H9 (cell line): ENCODE data around the gene SLC30A9. TPM values are rescaled to one million over a fixed set of nuclear protein-coding genes. Genes with fewer than 3 reads are reported as not detected.
A peak's percentile ranks its signal among the peaks of the same experiment; 100 is the strongest.

Source experiments
- DNase-seq: peaks from one replicate; pipeline ENCODE4 v3.0.0-alpha.2; 2017
- H2AFZ ChIP-seq: one replicate; pipeline ENCODE4 v1.6.1; 2013; ENCODE audit warnings: mild to moderate bottlenecking, low read length, control low read depth, moderate library complexity
- H2AK5ac ChIP-seq: 2 replicates; pipeline ENCODE4 v1.6.1; 2013; ENCODE audit warnings: low read length, control low read depth, mixed read lengths; ENCODE audit not compliant: insufficient read length
- H2BK120ac ChIP-seq: one replicate; pipeline ENCODE4 v1.6.1; 2013; ENCODE audit warnings: low read depth, mild to moderate bottlenecking, low read length, control low read depth, inconsistent platforms; ENCODE audit not compliant: poor library complexity, severe bottlenecking
- H2BK12ac ChIP-seq: 2 replicates; pipeline ENCODE4 v1.6.1; 2013; ENCODE audit warnings: low read length, control low read depth, mixed read lengths, low read depth; ENCODE audit not compliant: insufficient read length
- H2BK15ac ChIP-seq: 2 replicates; pipeline ENCODE4 v1.6.1; 2013; ENCODE audit warnings: low read depth, low read length, control low read depth
- H2BK20ac ChIP-seq: one replicate; pipeline ENCODE4 v1.6.1; 2013; ENCODE audit warnings: low read depth, mild to moderate bottlenecking, low read length, control low read depth, inconsistent platforms; ENCODE audit not compliant: poor library complexity, severe bottlenecking
- H2BK5ac ChIP-seq: 2 replicates; pipeline ENCODE4 v1.6.1; 2013; ENCODE audit warnings: low read length, control low read depth, mixed read lengths; ENCODE audit not compliant: insufficient read length
- H3K14ac ChIP-seq: 2 replicates; pipeline ENCODE4 v1.6.1; 2013; ENCODE audit warnings: low read length, control low read depth; ENCODE audit not compliant: insufficient read depth
- H3K18ac ChIP-seq: 2 replicates; pipeline ENCODE4 v1.6.1; 2013; ENCODE audit warnings: low read depth, mild to moderate bottlenecking, mixed read lengths, low read length, control low read depth; ENCODE audit not compliant: insufficient read length
- H3K23ac ChIP-seq: 2 replicates; pipeline ENCODE4 v1.6.1; 2013; ENCODE audit warnings: low read length, control low read depth, mixed read lengths, low read depth; ENCODE audit not compliant: insufficient read length
- H3K23me2 ChIP-seq: 2 replicates; pipeline ENCODE4 v1.6.1; 2013; ENCODE audit warnings: low read depth, mild to moderate bottlenecking, mixed read lengths, low read length, control low read depth; ENCODE audit not compliant: insufficient read length, poor library complexity, severe bottlenecking
- H3K27ac ChIP-seq: 2 replicates; pipeline ENCODE4 v1.5.1; 2013; ENCODE audit warnings: low read length, control low read depth, mixed read lengths, low read depth; ENCODE audit not compliant: insufficient read length
- H3K27me3 ChIP-seq: 2 replicates; pipeline ENCODE4 v1.6.1; 2013; ENCODE audit warnings: low read length, control low read depth, inconsistent platforms; ENCODE audit not compliant: insufficient read depth
- H3K4ac ChIP-seq: 2 replicates; pipeline ENCODE4 v1.6.1; 2013; ENCODE audit warnings: low read depth, mild to moderate bottlenecking, control low read depth, inconsistent platforms, low read length, moderate library complexity
- H3K4me1 ChIP-seq: 2 replicates; pipeline ENCODE4 v1.6.1; 2013; ENCODE audit warnings: low read length, control low read depth, inconsistent platforms; ENCODE audit not compliant: insufficient read depth
- H3K4me2 ChIP-seq: 2 replicates; pipeline ENCODE4 v1.6.1; 2013; ENCODE audit warnings: low read length, control low read depth, mixed read lengths; ENCODE audit not compliant: insufficient read length, insufficient read depth
- H3K56ac ChIP-seq: 2 replicates; pipeline ENCODE4 v1.6.1; 2013; ENCODE audit warnings: low read depth, mild to moderate bottlenecking, mixed read lengths, low read length, control low read depth; ENCODE audit not compliant: insufficient read length
- H3K79me1 ChIP-seq: 2 replicates; pipeline ENCODE4 v1.6.1; 2013; ENCODE audit warnings: low read depth, mild to moderate bottlenecking, moderate library complexity, low read length, control low read depth, inconsistent platforms; ENCODE audit not compliant: insufficient read depth, poor library complexity, severe bottlenecking
- H3K79me2 ChIP-seq: 2 replicates; pipeline ENCODE4 v1.6.1; 2013; ENCODE audit warnings: low read length, control low read depth, inconsistent platforms; ENCODE audit not compliant: insufficient read depth
- H3K9ac ChIP-seq: 2 replicates; pipeline ENCODE4 v1.6.1; 2013; ENCODE audit warnings: low read length, control low read depth, mixed read lengths; ENCODE audit not compliant: insufficient read length; ENCODE audit errors: extremely low read depth
- H3K9me3 ChIP-seq: one replicate; pipeline ENCODE4 v1.6.1; 2013; ENCODE audit warnings: low read depth, low read length, inconsistent platforms; ENCODE audit not compliant: control insufficient read depth
- H3T11ph ChIP-seq: one replicate; pipeline ENCODE4 v1.6.1; 2013; ENCODE audit warnings: mild to moderate bottlenecking, low read length, control low read depth, inconsistent platforms
- H4K20me1 ChIP-seq: one replicate; pipeline ENCODE4 v1.6.1; 2013; ENCODE audit not compliant: control insufficient read depth, insufficient read length, insufficient read depth
- H4K5ac ChIP-seq: 2 replicates; pipeline ENCODE4 v1.6.1; 2013; ENCODE audit warnings: low read depth, mild to moderate bottlenecking, mixed read lengths, low read length, control low read depth; ENCODE audit not compliant: insufficient read length
- H4K8ac ChIP-seq: replicated peaks from 2 replicates; pipeline ENCODE4 v1.6.1; 2013; ENCODE audit warnings: low read length, control low read depth, mixed read lengths, low read depth; ENCODE audit not compliant: insufficient read length
- H4K91ac ChIP-seq: 2 replicates; pipeline ENCODE4 v1.6.1; 2013; ENCODE audit warnings: low read depth, mild to moderate bottlenecking, moderate library complexity, mixed read lengths, low read length, control low read depth; ENCODE audit not compliant: insufficient read length
- H3K27ac Mint-ChIP-seq, 3 experiments: 2 replicates in 2 of 3; 3 replicates in 1 of 3; pipeline ENCODE4 v1.8.0; 2020 to 2021; ENCODE audit warnings: mixed read lengths in 3 of 3, mild to moderate bottlenecking in 1 of 3, moderate library complexity in 1 of 3
- H3K27me3 Mint-ChIP-seq: 2 replicates; pipeline ENCODE4 v1.8.0; 2021; ENCODE audit warnings: low read depth, mild to moderate bottlenecking, moderate library complexity, mixed read lengths
- H3K36me3 Mint-ChIP-seq, 3 experiments: 2 replicates in 2 of 3; 3 replicates in 1 of 3; pipeline ENCODE4 v1.8.0; 2020 to 2021; ENCODE audit warnings: low read depth in 3 of 3, mixed read lengths in 3 of 3; ENCODE audit not compliant: insufficient read depth in 1 of 3
- H3K4me1 Mint-ChIP-seq, 2 experiments: 2 replicates each; pipeline ENCODE4 v1.8.0; 2020; ENCODE audit warnings: mixed read lengths in 2 of 2
- H3K4me3 Mint-ChIP-seq, 2 experiments: 2 replicates in 1 of 2; 3 replicates in 1 of 2; pipeline ENCODE4 v1.8.0; 2020 to 2021; ENCODE audit warnings: mild to moderate bottlenecking in 2 of 2, mixed read lengths in 2 of 2, moderate library complexity in 1 of 2
- H3K9me3 Mint-ChIP-seq, 2 experiments: 2 replicates in 1 of 2; 3 replicates in 1 of 2; pipeline ENCODE4 v1.8.0; 2020; ENCODE audit warnings: mild to moderate bottlenecking in 2 of 2, mixed read lengths in 2 of 2, moderate library complexity in 1 of 2
- WGBS: extraction: QIAGEN DNeasy Blood & Tissue Kit; methylation state at CpG from one replicate; pipeline ENCODE4 v1.1.7; 2013; ENCODE audit warnings: missing lambda C conversion rate, low lambda C conversion rate, mixed read lengths; ENCODE audit not compliant: insufficient read length; ENCODE audit errors: extremely low coverage; 5-methylcytosine and 5-hydroxymethylcytosine counted together
- total RNA-seq: library from RNA; stranded (reverse); gene quantifications from 2 replicates; pipeline ENCODE4 v1.2.1, GENCODE V29; 2021
- TF ChIP-seq, protein P1 (sequence below): fragments of 200-600 bp; sonication (generic); conservative IDR thresholded peaks from 3 replicates; pipeline ENCODE4 v1.8.0; 2021; ENCODE audit warnings: antibody characterized with exemption, mild to moderate bottlenecking

The SLC30A9 gene
- total RNA-seq, 1 experiment from 2014 or later: 70.8 TPM

DNA sequence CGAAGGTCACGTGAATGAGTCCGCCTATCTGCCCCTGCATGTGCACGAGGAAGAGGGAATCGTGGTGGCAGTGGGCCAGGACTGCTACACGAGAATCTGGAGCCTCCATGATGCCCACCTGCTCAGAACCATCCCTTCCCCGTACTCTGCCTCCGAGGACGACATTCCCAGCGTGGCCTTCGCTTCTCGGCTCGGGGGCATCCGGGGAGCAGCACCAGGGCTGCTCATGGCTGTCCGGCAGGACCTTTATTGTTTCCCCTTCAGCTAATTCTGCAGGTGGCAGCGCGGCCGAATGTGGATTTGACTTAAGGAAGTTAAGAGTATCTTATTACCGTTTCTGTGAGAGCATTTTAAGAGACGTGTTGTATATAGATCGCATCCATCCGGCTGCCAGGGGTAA lies 7.6 kb upstream of the SLC30A9 start:
- Histone ChIP-seq H3K4ac (no peak overlapping the region), H3K9ac (no peak overlapping the region), H3T11ph (no peak overlapping the region), H3K18ac (no peak overlapping the region), H2BK15ac (no peak overlapping the region), H3K14ac (no peak overlapping the region), H3K23me2 (no peaks in the 10 kb centered on the region), H4K8ac (no peak overlapping the region), H2AFZ (no peak overlapping the region), H2BK12ac (no peak overlapping the region), H3K4me1 (peaks cover 5% of the 10 kb centered on the region; the same call in 1 of the 2 replicates), H3K27ac (no peak overlapping the region), H4K20me1 (no peaks in the 10 kb centered on the region), H2BK5ac (no peak overlapping the region), H3K79me2 (no peaks in the 10 kb centered on the region), H2AK5ac (no peak overlapping the region), H2BK20ac (no peak overlapping the region), H3K4me2 (no peak overlapping the region), H2BK120ac (no peak overlapping the region), H3K23ac (no peak overlapping the region), H4K91ac (no peak overlapping the region), H3K27me3 (no peaks in the 10 kb centered on the region), H3K79me1 (no peaks in the 10 kb centered on the region), H3K9me3 (no peaks in the 10 kb centered on the region), H3K56ac (no peak overlapping the region), H4K5ac (no peak overlapping the region)
- H3K4me1 Mint-ChIP-seq: peaks cover 40 to 46% of the 10 kb centered on the region in 2 experiments
- TF ChIP-seq, protein P1, sequence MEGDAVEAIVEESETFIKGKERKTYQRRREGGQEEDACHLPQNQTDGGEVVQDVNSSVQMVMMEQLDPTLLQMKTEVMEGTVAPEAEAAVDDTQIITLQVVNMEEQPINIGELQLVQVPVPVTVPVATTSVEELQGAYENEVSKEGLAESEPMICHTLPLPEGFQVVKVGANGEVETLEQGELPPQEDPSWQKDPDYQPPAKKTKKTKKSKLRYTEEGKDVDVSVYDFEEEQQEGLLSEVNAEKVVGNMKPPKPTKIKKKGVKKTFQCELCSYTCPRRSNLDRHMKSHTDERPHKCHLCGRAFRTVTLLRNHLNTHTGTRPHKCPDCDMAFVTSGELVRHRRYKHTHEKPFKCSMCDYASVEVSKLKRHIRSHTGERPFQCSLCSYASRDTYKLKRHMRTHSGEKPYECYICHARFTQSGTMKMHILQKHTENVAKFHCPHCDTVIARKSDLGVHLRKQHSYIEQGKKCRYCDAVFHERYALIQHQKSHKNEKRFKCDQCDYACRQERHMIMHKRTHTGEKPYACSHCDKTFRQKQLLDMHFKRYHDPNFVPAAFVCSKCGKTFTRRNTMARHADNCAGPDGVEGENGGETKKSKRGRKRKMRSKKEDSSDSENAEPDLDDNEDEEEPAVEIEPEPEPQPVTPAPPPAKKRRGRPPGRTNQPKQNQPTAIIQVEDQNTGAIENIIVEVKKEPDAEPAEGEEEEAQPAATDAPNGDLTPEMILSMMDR: no peak
- H3K27me3 Mint-ChIP-seq: peaks cover 6% of the 10 kb centered on the region; the same call in 1 of the 2 replicates
- no CpG with 5 or more reads among the region's 22 CpGs for WGBS
- no peaks in the 10 kb centered on the region for H3K9me3 Mint-ChIP-seq
- H3K36me3 Mint-ChIP-seq: no peaks in the 10 kb centered on the region; a peak in 2 of 7 replicates
- peak overlapping the region in 1 of 3 experiments; percentile 38; a peak in 1 of 7 replicates for H3K27ac Mint-ChIP-seq
- no peak overlapping the region for H3K4me3 Mint-ChIP-seq
- no peak for DNase-seq
